Peyer's patch (tissue), 4 donors: Measurements from ENCODE around the gene ADAR.

Source experiments
- POLR2A ChIP-seq, 2 donors: fragments of 450-650 bp; IDR thresholded peaks; one replicate each; pipeline ENCODE4 v1.5.1; 2017; ENCODE audit warnings: antibody characterized with exemption in 2 of 2, mild to moderate bottlenecking in 2 of 2, moderate library complexity in 2 of 2
- TF ChIP-seq, protein P1 (sequence below), 6 experiments: fragments of 450-650 bp in 4 of 6; fragments of 200-600 bp in 2 of 6; sonication (generic) in 1 of 6; IDR thresholded peaks; one replicate each; pipeline ENCODE4 v1.5.1; 2017 to 2019; ENCODE audit warnings: antibody characterized with exemption in 6 of 6, mild to moderate bottlenecking in 3 of 6, moderate library complexity in 1 of 6

DNA sequence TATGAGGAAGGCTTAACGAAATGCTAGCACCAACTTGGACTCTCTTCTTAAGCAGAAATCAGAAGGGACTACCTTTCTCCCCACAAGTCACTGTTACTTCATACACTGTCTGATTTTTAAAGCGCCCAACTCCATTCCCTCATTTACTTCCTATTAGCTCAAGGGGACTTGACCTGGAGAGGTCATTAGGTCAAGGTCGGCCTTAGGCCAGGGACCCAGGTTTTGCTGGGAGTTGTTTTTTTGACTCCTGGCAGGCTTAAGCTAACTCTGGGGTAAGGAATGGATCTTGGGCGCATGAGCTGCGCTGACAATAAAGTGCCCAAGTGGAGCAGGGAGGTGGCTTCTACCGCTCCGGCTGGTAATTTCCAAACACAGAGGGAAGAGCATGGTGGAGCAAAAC is 16.8 kb downstream of the ADAR start:
- TF ChIP-seq, protein P1, sequence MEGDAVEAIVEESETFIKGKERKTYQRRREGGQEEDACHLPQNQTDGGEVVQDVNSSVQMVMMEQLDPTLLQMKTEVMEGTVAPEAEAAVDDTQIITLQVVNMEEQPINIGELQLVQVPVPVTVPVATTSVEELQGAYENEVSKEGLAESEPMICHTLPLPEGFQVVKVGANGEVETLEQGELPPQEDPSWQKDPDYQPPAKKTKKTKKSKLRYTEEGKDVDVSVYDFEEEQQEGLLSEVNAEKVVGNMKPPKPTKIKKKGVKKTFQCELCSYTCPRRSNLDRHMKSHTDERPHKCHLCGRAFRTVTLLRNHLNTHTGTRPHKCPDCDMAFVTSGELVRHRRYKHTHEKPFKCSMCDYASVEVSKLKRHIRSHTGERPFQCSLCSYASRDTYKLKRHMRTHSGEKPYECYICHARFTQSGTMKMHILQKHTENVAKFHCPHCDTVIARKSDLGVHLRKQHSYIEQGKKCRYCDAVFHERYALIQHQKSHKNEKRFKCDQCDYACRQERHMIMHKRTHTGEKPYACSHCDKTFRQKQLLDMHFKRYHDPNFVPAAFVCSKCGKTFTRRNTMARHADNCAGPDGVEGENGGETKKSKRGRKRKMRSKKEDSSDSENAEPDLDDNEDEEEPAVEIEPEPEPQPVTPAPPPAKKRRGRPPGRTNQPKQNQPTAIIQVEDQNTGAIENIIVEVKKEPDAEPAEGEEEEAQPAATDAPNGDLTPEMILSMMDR (IDR thresholded peaks at IDR 0.05): no peak
- TF ChIP-seq POLR2A (IDR thresholded peaks at IDR 0.05): no peak
